GM23338 (cell line): ENCODE data around the gene PACSIN1. TPM values are rescaled to one million over a fixed set of nuclear protein-coding genes. Genes with fewer than 3 reads are reported as not detected.

Experiments
- CREB1 ChIP-seq: fragments of 250-450 bp; sonication (Bioruptor Pico); IDR thresholded peaks from 2 replicates; pipeline ENCODE4 v1.5.0; 2020; ENCODE audit warnings: low read depth, mild to moderate bottlenecking, moderate library complexity
- ETS1 ChIP-seq: IDR thresholded peaks from 2 replicates; pipeline ENCODE4 v1.6.1; 2016; ENCODE audit warnings: antibody characterized with exemption
- EZH2 ChIP-seq: fragments of 200-600 bp; sonication (generic); IDR thresholded peaks from one replicate; pipeline ENCODE4 v1.8.0; 2017; ENCODE audit warnings: antibody characterized with exemption, mild to moderate bottlenecking, low read depth; ENCODE audit not compliant: unreplicated experiment
- JUNB ChIP-seq: IDR thresholded peaks from one replicate; pipeline ENCODE4 v1.6.1; 2016; ENCODE audit warnings: antibody characterized with exemption; ENCODE audit not compliant: unreplicated experiment
- NANOG ChIP-seq: IDR thresholded peaks from 2 replicates; pipeline ENCODE4 v1.6.1; 2016; ENCODE audit warnings: antibody characterized with exemption, borderline replicate concordance
- POLR2AphosphoS5 ChIP-seq: IDR thresholded peaks from 2 replicates; pipeline ENCODE4 v1.6.1; 2016; ENCODE audit warnings: antibody characterized with exemption, low read depth
- REST ChIP-seq: IDR thresholded peaks from one replicate; pipeline ENCODE4 v1.6.1; 2018; ENCODE audit warnings: antibody characterized with exemption; ENCODE audit not compliant: unreplicated experiment
- ZNF331 ChIP-seq: fragments of 250-450 bp; sonication (Bioruptor Pico); IDR thresholded peaks from 2 replicates; pipeline ENCODE4 v1.5.0; 2020; ENCODE audit warnings: low read depth, mild to moderate bottlenecking, moderate library complexity
- ZNF462 ChIP-seq: fragments of 250-450 bp; sonication (Bioruptor Pico); IDR thresholded peaks from 2 replicates; pipeline ENCODE4 v1.5.0; 2020; ENCODE audit warnings: mild to moderate bottlenecking, moderate library complexity
- polyA plus RNA-seq: library from polyadenylated mRNA; unstranded; fragments of >200 nt; fragmentation: Nextera tagmentation; extraction: Ambion mirVana; gene quantifications from 2 replicates; pipeline ENCODE4 v1.2.1, GENCODE V29; 2016
- total RNA-seq: library from RNA; depleted of rRNA; stranded (reverse); fragments of >200 nt; shearing (Covaris generic); gene quantifications from 2 replicates; pipeline ENCODE4 v1.2.3, GENCODE V29; 2014

The PACSIN1 gene
- total and polyA plus RNA-seq, 2 experiments from 2014 or later = 5.2 to 8.7 TPM

- TF ChIP-seq ZNF462 (CRISPR knock-in tag) (no peak), POLR2AphosphoS5 (no peak), CREB1 (no peak), EZH2 (no peak), ZNF331 (CRISPR knock-in tag) (no peak), JUNB (no peak), NANOG (no peak), REST (no peak), ETS1 (no peak)
Observed at GRCh38 chr6:34524971-34525370, 59.1 kb downstream of the PACSIN1 start (continued).
